ENCODE data around the gene VSIG8.

The VSIG8 gene

DNA sequence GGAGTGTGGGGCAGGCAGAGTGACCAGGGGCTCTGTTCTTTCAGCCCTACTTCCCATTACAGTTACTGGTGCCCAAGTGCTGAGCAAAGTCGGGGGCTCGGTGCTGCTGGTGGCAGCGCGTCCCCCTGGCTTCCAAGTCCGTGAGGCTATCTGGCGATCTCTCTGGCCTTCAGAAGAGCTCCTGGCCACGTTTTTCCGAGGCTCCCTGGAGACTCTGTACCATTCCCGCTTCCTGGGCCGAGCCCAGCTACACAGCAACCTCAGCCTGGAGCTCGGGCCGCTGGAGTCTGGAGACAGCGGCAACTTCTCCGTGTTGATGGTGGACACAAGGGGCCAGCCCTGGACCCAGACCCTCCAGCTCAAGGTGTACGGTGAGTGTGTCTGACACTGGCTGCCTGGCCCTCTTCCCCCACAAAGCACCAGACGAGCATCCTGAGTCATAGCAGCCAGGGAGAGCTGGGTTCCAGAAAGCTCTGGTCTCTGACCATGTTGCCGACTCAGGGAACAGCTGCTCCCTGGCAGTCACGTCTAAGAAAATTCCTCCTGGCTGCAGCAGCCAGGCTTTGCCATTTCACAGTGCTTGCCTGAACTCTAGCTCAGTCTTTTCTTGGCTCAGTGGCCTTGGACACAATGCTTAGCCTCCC, 32.5 kb downstream of the VSIG8 start:
- peak; percentile 51 for DNase-seq (ENCODE audit: low read depth)

DNA sequence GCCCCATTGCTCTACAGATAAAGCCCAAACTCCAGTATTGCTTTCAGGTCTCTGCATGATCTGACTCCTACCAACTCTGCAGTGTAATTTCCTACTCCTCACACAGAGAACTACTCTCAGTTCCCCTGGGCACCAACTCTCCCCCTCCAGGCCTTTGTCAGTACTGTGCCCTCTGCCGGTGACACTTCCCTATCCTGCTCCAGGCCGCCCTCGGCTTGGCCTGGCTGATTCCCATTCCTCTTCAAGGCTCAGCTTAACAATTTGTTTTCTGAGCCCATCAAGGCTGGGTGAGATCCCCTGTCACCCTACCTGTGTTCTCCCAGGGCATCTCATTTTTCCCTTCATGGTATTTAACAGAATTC, 33.2 kb downstream of the VSIG8 start:
- no peak for DNase-seq (ENCODE audit: low read depth)

DNA sequence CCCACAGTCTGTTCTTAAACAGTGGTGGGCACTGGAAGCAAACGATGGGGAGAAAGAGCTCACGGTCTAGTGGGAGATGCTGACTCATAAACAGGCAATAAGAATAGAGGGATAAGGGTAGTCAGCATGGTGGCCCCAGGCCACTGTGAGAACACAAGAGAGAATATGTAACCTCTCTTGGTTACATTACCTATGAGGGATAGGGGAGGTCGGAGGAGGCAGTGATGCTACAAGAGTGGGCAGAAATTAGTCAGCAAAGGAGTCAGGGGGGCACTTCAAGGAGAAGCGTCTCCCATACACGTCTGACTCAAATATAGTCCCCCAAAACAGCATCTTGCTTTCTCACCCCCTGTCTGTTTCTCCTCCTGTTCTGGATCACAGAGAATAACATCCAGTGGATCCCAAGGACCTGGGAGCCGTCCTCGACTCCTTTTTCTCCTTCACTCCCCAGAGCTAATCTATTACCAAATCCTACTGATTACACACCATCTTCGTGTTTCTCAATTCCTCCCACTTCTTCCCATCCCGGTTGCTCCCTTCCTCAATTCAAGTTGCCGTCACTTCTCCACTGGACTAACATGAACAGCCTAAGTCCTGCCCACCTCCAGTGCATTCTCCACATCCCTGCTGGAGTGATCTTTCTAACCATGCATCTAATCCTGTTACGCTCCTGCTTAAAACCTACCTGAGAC, 33.7 kb downstream of the VSIG8 start:
- no peak for DNase-seq (ENCODE audit: low read depth)

DNA sequence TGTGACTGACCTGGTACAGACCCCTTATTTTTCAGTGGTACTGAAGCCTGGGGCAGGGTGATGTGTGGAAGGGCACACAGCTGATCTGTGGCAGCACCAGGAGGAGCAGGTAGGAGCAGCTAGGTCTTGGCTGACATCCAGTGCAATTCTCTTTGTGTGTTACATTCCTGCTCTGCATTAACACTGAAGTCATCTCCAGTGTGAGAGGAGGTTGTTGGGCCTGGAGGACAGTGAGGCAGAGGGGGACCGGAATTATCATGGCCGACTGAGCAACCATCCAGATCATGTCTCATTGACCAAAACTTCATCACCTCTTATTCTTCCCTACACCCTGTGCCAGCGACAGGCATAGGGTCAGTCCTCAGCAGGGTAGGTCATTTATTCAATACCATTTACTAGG, 34.3 kb downstream of the VSIG8 start:
- no peak for DNase-seq (ENCODE audit: low read depth)

DNA sequence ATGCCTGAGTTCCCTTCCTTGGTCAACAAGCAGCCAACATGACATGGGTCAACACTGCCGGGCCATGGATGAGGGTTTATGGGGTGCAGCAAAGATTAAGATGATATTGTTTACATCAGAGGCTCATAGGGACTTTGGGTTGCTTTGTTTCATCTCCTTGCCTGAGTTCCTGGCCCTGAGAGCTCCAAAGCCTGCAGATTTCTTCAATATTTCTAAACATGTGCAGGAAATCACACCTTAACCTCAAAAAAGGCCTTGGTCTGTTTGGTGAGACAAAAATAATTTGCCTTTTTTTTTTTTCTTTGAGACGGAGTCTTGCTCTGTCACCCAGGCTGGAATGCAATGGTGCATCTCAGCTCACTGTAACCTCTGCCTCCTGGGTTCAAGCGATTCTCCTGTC, 34.9 kb downstream of the VSIG8 start:
- DNase-seq (ENCODE audit: low read depth): no peak

DNA sequence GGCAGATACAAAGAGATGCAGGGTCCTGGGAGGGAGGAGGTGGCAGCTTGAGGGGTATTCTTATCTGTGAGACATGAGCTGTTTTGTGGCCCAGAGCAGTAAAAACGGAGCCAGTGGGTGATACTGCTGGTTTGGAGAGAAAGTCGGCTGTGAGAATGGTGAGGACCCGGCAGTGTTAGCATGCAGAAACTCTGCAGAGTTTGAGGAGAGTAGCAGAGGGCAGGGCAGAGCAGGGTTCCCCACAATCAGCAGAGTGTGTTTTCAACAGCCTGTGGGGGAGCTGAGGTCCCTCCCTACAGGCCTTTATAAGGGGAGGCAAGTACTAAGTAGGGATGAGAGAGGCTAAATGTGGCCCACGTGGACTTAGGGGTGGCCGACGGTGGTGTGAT, 35.4 kb downstream of the VSIG8 start:
- no peak for DNase-seq (ENCODE audit: low read depth)

DNA sequence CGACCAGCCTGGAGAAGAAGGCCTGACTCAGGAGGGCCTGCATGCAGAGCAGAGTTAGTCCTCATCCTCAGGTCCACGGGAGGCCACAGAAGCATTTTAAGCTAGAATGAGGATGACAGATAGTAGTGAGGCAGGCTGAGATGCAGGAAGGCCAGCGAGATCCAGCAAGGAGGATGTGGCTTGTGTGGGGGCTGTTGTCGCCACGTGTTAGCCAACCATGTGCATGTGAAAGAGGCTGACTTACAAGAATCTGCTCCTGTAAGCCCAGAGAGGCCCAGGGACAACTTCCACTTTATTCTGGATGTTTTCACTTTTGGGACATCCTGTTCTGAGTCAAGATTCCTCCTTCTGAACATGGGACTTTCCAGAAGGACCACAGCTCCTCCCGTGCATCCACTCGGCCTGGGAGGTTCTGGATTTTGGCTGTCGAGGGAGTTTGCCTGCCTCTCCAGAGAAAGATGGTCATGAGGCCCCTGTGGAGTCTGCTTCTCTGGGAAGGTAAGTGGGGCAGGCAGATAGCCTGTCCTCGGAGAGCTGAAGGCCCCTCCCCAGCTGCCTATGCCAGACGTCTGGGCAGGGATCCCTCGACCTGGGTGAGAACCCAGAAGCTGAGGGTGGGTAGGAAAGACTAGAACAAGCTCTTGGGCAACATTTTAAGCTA, 35.9 kb downstream of the VSIG8 start, which contains the start of gene SLAMF8:
Gene SLAMF8 (plus strand): TSS at position 433 of the 661 bp plus-strand sequence. CDS start 26 bp downstream, at position 459.
- peak; percentile 43 for DNase-seq (ENCODE audit: low read depth)

DNA sequence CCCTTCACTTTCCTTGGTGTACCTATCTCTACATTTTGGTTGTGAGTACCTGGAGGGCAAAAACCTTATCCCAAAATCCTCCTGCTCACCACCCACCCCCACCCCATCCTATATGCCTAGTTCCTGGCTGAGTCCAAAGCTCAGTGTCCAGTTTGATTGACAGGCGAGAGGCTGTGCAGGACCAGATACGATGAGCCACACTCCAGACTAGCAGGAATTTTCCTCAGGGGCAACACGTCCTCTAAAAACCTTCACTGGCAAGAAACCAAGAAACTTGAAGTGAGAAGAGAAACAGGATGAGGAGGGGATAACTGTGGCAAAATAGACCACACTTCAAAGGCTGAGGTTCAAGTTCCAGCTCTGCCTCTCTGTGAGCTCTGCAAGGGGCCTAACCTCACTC, 36.9 kb downstream of the VSIG8 start:
- no peak for DNase-seq (ENCODE audit: low read depth)

DNA sequence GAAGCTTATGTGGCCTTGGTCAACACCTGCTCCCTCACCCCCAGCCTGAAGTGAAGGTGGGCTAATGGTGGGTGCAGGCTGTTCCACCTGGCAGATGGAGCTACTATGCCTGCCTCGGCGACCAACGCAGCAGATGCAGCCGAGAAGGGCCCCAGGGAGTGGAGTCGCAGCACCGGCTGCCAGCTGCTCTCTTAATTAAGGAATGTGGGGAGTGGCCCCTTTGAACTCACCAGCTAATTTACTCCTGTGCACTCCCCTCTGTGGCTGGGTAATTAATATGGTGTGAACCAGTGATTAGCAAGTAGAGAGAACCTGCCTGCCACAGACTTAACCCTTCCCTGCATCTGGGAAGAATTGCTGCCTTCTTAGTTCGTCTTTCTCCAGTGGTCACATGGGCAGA, 39.1 kb downstream of the VSIG8 start:
- DNase-seq (ENCODE audit: low read depth): no peak

DNA sequence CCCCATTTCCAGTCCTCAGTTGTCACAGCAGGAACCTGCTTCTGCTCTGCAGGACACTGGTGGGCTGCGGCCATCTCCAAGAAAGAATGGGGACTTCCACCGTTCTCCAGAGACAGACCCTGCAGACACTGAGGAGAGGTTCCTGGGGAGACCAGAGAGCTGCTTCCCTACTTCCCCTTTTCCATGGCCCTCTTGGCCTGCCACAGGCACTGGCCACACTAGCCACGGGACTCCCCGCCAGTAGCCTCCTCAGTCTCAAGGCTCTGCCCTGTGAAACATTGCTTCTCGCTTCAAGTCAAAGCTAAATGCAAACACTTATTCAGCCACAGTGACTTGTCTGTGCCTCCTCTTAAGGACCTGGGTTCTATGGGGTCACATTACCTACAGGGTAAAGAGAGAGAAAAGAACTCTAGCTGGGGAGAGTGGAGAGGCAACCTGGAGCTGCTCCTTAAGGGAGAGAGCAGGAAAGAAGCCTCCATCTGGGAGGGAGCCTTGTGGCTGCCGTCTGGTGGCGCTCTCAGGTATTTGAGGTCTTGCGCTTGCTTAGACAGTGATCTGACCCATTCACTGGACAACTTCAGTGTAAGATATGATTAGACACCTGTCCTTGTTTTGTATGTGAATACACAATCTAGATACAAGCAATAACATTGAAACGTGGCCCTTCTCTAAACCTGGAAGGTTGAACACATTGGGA, 41.1 kb downstream of the VSIG8 start:
- DNase-seq (ENCODE audit: low read depth): no peak

DNA sequence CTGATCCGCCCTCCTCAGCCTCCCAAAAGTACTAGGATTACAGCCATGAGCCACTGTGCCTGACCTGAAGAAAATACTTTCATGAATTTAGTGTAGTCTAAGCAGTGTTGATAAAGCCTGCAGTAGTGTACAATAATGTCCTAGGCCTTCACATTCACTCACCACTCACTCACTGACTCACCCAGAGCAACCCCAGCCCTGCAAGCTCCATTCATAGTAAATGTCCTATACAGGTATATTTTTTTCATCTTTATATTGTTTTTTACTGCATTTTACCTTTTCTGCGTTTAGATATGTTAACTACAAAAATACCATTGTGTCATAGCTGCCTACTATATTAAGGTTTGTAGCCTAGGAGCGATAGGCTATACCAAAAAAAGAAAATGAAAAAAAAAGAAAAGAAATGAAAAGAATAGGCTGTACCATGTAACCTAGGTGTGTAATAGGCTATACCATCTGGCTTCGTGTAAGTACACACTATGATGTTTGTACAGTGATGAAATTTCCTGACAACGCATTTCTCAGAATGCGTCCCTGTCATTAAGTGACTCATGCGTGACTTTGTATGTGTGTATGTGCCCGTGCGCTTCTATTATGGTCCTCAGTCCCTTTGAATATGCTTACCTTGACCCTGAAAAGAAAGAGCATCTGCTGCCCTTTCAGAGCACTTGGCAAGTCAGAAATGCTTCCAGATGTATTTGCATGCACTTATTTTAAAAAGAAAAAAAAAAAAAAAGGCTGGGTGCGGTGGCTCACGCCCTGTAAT, 45.0 kb downstream of the VSIG8 start:
- no peak for DNase-seq (ENCODE audit: low read depth)

DNA sequence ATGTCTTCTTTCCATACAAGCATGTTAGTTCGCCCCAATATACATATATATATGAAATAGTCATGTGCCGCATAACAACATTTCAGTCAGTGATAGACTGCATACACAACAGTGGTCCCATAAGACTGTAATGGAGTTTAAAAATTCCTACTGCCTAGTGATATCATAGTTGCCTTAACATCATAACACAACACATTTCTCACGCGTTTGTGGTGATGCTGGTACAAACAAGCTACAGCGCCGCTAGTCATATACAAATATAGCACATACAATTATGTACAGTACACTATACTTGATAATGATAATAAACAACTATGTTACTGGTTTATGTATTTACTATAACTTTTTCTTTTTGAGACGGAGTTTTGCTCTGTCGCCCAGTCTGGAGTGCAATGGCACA, 46.5 kb downstream of the VSIG8 start:
- DNase-seq (ENCODE audit: low read depth): no peak

DNA sequence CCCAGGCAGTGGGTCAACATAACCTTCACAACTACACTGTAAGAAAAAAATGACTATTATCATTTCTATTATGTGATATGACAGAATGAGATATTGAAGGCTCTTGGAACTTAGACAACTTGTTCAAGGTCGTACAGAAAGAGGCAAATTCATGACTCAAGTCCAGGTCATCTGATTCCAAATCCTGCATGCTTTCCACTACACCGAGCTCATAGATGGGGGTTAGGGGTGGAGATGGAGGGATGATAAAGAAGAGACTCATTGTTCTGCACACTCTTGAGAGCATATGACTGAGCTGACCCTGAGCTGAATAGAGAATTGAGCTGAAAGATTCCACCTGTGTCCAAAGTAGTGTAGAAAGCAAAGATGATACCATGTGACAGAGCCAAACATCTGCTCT, 57.5 kb downstream of the VSIG8 start:
- DNase-seq (ENCODE audit: low read depth): peak; percentile 65

Data from amniotic epithelial cell (primary cell).